SJSA1 (cell line): ENCODE data around the gene RBX1. TPM values are rescaled to one million over a fixed set of nuclear protein-coding genes. Genes with fewer than 3 reads are reported as not detected.

Experiments used
- DNase-seq, 2 experiments: peaks; one replicate each; pipeline ENCODE4 v3.0.0-alpha.2; 2015 to 2020; ENCODE audit warnings: low spot score in 2 of 2, low read depth in 1 of 2
- H3K27ac ChIP-seq: fragments of 250-450 bp; sonication (Bioruptor Pico); 2 replicates; pipeline ENCODE4 v1.5.1; 2020; ENCODE audit warnings: mild to moderate bottlenecking, moderate library complexity
- H3K27me3 ChIP-seq: fragments of 250-450 bp; sonication (Bioruptor Pico); replicated peaks from 2 replicates; pipeline ENCODE4 v1.5.1; 2020; ENCODE audit warnings: mild to moderate bottlenecking, moderate library complexity
- H3K36me3 ChIP-seq: fragments of 250-450 bp; sonication (Bioruptor Pico); 2 replicates; pipeline ENCODE4 v1.5.1; 2020; ENCODE audit warnings: mild to moderate bottlenecking
- H3K4me1 ChIP-seq: fragments of 250-450 bp; sonication (Bioruptor Pico); replicated peaks from 2 replicates; pipeline ENCODE4 v1.6.1; 2021; ENCODE audit warnings: mild to moderate bottlenecking
- H3K4me3 ChIP-seq: fragments of 250-450 bp; sonication (Bioruptor Pico); 2 replicates; pipeline ENCODE4 v1.5.1; 2020; ENCODE audit warnings: mild to moderate bottlenecking
- H3K9me3 ChIP-seq: fragments of 250-450 bp; sonication (Bioruptor Pico); replicated peaks from 2 replicates; pipeline ENCODE4 v1.5.1; 2020; ENCODE audit warnings: mild to moderate bottlenecking
- total RNA-seq: library from RNA; depleted of rRNA; stranded (reverse); fragments of >200 nt; shearing (Covaris generic); gene quantifications from 2 replicates; pipeline ENCODE4 v1.2.3, GENCODE V29; 2014

The RBX1 gene
- total RNA-seq, 1 experiment from 2014 or later, result 105 TPM

GRCh38 chr22:40954113-40954512 is 2.9 kb downstream of the RBX1 start:
- H3K9me3 ChIP-seq, result no peaks in the 10 kb centered on the region; the same call in 1 of the 2 replicates
- DNase-seq, result no peak
- H3K36me3 ChIP-seq, result peaks cover 63% of the 10 kb centered on the region

GRCh38 chr22:40955571-40955970 is 4.4 kb downstream of the RBX1 start:
- Histone ChIP-seq H3K9me3 (no peaks in the 10 kb centered on the region; the same call in 1 of the 2 replicates), H3K27ac (no peak overlapping the region), H3K4me1 (peaks cover 5% of the 10 kb centered on the region), H3K4me3 (no peak overlapping the region), H3K27me3 (no peaks in the 10 kb centered on the region), H3K36me3 (peaks cover 67% of the 10 kb centered on the region)
- no peak for DNase-seq

More at GRCh38 chr22:40954113-40954512, 2.9 kb downstream of the RBX1 start:
- Histone ChIP-seq H3K4me1 (peaks cover 10% of the 10 kb centered on the region), H3K27ac (no peak overlapping the region), H3K4me3 (no peak overlapping the region), H3K27me3 (no peaks in the 10 kb centered on the region)

DNA sequence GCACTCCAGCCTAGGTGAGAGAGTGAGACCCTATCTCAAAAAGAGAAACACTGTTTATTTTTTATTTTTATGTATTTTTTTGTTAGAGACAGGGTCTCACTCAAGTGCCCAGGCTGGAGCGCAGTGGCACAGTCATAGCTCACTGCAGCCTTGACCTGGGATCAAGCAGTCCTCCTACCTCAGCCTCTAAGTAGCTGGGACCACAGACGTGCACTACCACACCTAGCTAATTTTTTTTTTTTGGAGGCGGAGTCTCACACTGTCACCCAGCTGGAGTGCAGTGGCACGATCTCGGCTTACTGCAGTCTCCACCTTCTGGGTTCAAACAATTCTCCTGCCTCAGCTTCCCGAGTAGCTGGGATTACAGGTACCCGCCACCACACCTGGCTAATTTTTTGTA is 6.4 kb downstream of the RBX1 start:
- H3K4me3 ChIP-seq, result no peak overlapping the region
- peaks cover 77% of the 10 kb centered on the region for H3K36me3 ChIP-seq
- no peaks in the 10 kb centered on the region; the same call in 1 of the 2 replicates for H3K4me1 ChIP-seq
- H3K27ac ChIP-seq, result no peak overlapping the region
- DNase-seq, result no peak
- H3K9me3 ChIP-seq, result no peaks in the 10 kb centered on the region
- H3K27me3 ChIP-seq, result no peaks in the 10 kb centered on the region

DNA sequence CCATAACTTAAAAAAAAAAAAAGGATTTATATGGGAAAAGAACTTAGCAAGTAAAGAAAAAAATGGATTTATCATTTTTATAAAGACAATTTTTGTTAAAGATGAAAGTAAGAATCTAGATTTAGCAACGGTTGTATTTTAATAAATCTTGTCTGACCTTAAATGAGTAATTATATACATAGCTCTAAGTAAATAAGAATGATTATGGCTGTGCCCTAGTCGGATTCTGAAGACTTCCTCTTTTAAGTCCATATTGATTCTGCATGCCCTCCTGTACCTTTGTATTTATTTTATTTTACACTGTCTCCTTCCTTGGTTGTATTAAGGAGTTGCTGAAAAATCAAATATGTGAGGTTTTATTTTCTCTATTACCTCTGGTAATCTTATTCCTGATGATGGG is 7.1 kb downstream of the RBX1 start:
- Histone ChIP-seq H3K9me3 (no peaks in the 10 kb centered on the region), H3K4me1 (no peaks in the 10 kb centered on the region; the same call in 1 of the 2 replicates), H3K4me3 (no peak overlapping the region), H3K27ac (no peak overlapping the region), H3K36me3 (peaks cover 79% of the 10 kb centered on the region), H3K27me3 (no peaks in the 10 kb centered on the region)
- DNase-seq, result no peak

DNA sequence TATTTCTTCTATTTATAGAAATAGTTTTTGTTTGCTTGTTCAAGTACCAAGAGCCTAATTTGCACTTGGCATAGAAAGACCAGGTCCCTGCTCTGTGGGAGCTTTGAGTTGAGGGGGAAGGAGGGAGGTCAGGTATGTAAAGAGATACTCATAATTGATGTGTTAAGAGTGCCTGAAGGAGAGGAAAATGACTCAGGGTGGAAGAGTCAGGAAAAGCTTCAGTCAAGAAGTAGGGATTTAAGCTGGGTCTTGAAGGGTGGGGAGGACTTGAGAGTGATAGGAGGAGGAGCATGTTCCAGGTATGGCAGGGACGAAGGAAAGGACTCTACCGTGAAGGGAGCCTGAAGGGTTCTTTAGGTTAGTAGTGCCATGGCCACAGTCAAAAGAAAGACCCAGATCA is 9.0 kb downstream of the RBX1 start:
- no peak overlapping the region for H3K27ac ChIP-seq
- no peak overlapping the region for H3K4me3 ChIP-seq
- no peak for DNase-seq
- H3K36me3 ChIP-seq, result peaks cover 79% of the 10 kb centered on the region
- no peaks in the 10 kb centered on the region for H3K27me3 ChIP-seq
- H3K9me3 ChIP-seq, result no peaks in the 10 kb centered on the region
- H3K4me1 ChIP-seq, result no peaks in the 10 kb centered on the region

DNA sequence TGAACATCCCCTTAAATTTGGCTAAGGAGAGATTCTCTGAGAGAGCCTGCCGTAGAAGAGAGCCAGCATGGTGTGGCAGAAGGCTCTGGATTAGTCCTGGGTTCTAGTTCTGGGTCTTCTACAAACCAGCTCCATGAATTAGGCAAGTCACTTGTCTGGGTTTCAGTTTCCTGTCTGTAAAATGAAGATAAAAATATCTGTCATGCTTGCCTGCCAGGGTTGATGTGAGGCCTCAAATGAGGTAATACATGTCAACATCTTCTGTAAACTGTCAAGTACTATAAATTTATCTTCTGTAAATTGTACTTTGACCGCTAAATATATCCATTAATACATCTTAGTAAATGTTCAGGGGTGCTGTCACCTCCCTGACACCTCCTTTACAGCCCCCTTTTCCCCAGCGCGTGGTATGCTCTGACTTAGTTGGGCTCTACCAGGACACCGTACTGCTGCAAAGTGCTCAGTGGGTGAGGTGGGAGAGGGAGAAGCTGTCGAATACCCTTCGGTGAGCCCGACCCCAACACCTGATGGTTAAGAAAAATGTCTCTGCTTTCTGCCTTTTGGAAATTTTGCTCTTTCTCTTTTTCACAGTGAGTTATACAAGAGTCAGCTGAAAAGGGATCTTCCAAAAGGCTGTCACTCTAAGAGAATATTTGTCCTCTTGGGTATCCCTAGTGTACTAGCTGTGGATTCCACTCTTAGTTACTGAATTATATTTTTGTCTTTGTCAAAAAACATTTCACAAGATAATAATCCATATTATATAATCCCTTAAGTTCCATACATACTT is 15.0 kb downstream of the RBX1 start:
- DNase-seq, result no peak
- no peak overlapping the region for H3K27ac ChIP-seq
- no peaks in the 10 kb centered on the region for H3K27me3 ChIP-seq
- no peak overlapping the region for H3K4me3 ChIP-seq
- peaks cover 86% of the 10 kb centered on the region for H3K36me3 ChIP-seq
- H3K4me1 ChIP-seq, result no peaks in the 10 kb centered on the region
- H3K9me3 ChIP-seq, result no peaks in the 10 kb centered on the region

GRCh38 chr22:40966726-40967085 is 15.5 kb downstream of the RBX1 start:
- H3K4me3 ChIP-seq, result no peak overlapping the region
- H3K4me1 ChIP-seq, result no peaks in the 10 kb centered on the region
- peaks cover 84% of the 10 kb centered on the region for H3K36me3 ChIP-seq
- H3K27me3 ChIP-seq, result no peaks in the 10 kb centered on the region
- no peak for DNase-seq
- H3K9me3 ChIP-seq, result no peaks in the 10 kb centered on the region
- H3K27ac ChIP-seq, result no peak overlapping the region

DNA sequence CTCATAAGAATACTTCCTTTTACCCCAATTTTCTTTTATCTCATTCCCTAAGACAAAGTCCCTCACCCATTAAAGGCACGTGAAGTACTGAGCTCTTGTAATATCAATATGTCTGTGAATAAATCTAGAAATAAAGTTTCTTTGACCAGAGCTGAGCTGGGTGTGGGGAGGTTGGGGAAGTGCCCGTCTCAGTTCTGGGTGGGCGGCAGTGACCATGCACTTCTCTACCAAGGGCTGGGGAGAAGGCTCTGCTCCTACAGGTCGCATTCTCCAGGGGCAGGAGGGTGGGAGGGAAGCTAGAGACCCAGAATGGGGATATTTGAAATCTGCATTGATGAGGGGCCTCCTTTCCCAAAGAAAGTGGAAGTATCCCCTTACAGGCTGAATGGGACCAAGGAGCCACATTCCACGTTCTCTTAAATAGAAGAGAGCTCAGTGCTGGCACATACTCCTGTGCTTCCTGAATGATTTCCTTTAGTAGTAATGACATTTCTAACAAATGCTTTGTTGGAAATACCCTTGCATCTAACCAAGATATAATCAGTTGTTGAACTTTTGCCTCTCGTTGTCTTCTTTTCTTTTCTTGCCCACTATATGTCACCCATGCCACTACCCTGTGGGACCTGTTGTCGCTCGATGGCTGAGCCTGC is 16.1 kb downstream of the RBX1 start:
- Histone ChIP-seq H3K4me3 (no peak overlapping the region), H3K27me3 (no peaks in the 10 kb centered on the region), H3K36me3 (peaks cover 82% of the 10 kb centered on the region), H3K9me3 (no peaks in the 10 kb centered on the region), H3K4me1 (no peaks in the 10 kb centered on the region), H3K27ac (no peak overlapping the region)
- no peak for DNase-seq

GRCh38 chr22:40972587-40972986 is 21.4 kb downstream of the RBX1 start:
- no peak for DNase-seq
- Histone ChIP-seq H3K9me3 (no peaks in the 10 kb centered on the region), H3K4me1 (no peaks in the 10 kb centered on the region), H3K36me3 (peaks cover 42% of the 10 kb centered on the region), H3K27me3 (no peaks in the 10 kb centered on the region), H3K27ac (no peak overlapping the region), H3K4me3 (no peak overlapping the region)

DNA sequence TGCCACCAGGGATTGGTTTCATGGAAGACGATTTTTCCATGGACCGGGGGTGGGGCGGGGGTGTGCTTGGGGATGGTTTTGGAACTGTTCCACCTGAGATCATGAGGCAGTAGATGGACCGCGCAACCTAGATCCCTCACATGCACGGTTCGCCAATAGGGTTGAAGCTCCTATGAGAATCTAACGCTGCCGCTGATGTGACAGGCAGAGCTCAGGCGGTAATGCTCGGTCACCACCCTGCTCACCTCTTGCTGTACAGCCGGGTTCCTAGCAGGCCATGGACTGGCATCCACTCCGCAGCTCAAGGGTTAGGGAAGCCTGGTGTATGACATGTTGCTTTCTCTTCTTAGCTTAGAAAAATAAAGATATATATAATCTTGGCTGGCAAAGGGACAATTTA is 22.0 kb downstream of the RBX1 start:
- no peak overlapping the region for H3K4me3 ChIP-seq
- no peaks in the 10 kb centered on the region for H3K27me3 ChIP-seq

GRCh38 chr22:40975366-40975765 is 24.2 kb downstream of the RBX1 start:
- Histone ChIP-seq H3K27me3 (no peaks in the 10 kb centered on the region), H3K27ac (no peak overlapping the region), H3K4me1 (no peaks in the 10 kb centered on the region), H3K36me3 (peaks cover 19% of the 10 kb centered on the region), H3K9me3 (no peaks in the 10 kb centered on the region), H3K4me3 (no peak overlapping the region)
- DNase-seq, result no peak

More for the DNA sequence above, 22.0 kb downstream of the RBX1 start:
- no peak for DNase-seq
- Histone ChIP-seq H3K4me1 (no peaks in the 10 kb centered on the region), H3K9me3 (no peaks in the 10 kb centered on the region), H3K27ac (no peak overlapping the region), H3K36me3 (peaks cover 36% of the 10 kb centered on the region)

DNA sequence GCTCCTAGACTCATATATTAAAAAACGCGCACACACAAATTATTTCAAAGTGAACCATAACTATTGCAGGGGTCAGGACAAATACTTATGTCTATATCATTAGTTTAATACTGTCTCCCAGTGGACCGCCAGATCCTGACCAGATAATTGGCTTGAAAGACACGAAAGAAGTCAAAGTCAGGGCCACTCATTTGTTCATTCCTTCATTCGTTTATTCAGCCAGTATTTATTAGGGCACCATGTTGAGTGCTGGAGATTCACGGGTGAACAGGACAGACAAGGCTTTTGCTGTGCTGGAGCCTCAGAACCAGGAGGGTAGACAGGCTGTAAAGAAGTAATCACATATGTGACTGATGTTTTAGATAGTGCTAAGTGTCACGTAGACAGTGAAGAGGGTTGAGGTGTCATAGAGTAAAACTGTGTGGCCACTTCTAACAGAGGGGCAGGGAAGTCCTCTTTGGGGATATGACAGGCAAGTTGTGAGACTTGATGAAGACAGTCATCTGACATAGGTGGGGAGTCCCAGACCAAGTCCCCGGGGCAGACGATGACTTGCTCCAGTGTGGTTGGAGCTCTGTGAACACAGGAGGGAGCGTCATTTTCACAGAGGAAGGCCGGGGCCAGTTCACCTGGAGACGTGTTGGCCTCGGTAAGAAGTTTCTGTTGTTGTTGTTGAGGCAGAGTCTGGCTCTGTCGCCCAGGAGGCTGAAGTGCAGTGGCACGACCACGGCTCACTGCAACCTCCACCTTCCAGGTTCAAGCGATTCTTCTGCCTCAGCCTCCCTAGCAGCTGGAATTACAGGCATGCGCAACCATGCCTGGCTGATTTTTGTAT is 25.9 kb downstream of the RBX1 start:
- H3K9me3 ChIP-seq, result no peaks in the 10 kb centered on the region
- H3K4me1 ChIP-seq, result no peaks in the 10 kb centered on the region
- DNase-seq, result no peak
- H3K36me3 ChIP-seq, result peaks cover 8% of the 10 kb centered on the region
- H3K4me3 ChIP-seq, result no peak overlapping the region
- H3K27me3 ChIP-seq, result no peaks in the 10 kb centered on the region
- H3K27ac ChIP-seq, result no peak overlapping the region

DNA sequence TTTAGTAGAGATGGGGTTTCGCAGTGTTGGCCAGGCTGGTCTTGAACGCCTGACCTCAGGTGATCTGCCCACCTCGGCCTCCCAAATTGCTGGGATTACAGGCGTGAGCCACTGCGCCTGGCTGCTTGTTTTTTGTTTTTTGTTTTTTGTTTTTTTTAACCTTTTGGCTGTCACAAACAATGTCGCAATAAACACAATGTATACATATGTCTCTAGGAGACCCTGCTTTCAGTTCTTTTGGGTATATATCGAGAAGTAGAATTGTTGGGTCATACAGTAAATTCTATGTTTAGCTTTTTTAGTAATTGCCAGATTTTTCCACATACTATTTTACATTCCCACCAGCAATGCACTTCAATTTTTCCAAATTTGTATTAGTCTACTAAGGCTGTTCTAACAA is 28.0 kb downstream of the RBX1 start:
- no peak for DNase-seq
- no peaks in the 10 kb centered on the region for H3K36me3 ChIP-seq
- no peaks in the 10 kb centered on the region for H3K9me3 ChIP-seq
- H3K27ac ChIP-seq, result no peak overlapping the region
- H3K4me1 ChIP-seq, result no peaks in the 10 kb centered on the region
- H3K27me3 ChIP-seq, result no peaks in the 10 kb centered on the region
- H3K4me3 ChIP-seq, result no peak overlapping the region

DNA sequence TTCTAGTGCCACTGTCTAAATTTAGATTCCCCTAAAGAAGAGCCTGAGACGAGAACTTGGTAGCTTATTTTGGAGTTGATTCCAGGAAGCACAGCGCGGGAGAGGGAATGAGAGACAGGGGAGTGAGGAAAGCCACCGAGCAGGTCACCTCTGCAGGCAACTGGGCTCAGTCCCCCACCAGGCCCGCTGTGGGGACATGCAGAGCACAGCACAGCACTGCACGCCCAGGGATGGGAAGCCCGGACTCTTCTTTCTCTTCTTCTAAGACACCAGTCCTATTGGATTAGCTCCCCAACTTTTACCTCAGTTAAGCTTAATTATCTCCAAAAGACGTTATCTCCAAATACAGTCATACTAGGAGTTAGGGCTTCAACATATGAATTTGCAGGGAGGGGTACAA is 28.7 kb downstream of the RBX1 start:
- H3K36me3 ChIP-seq, result no peaks in the 10 kb centered on the region
- H3K4me3 ChIP-seq, result no peak overlapping the region
- DNase-seq, result no peak
- H3K27me3 ChIP-seq, result no peaks in the 10 kb centered on the region
- no peaks in the 10 kb centered on the region for H3K4me1 ChIP-seq
- no peaks in the 10 kb centered on the region for H3K9me3 ChIP-seq
- H3K27ac ChIP-seq, result no peak overlapping the region
